ENCODE data around the gene BOK. TPM values are rescaled to one million over a fixed set of nuclear protein-coding genes. Genes with fewer than 3 reads are reported as not detected.

The BOK gene
- polyA plus RNA-seq, 3 donors = 0.05 TPM; not detected in 2

DNA sequence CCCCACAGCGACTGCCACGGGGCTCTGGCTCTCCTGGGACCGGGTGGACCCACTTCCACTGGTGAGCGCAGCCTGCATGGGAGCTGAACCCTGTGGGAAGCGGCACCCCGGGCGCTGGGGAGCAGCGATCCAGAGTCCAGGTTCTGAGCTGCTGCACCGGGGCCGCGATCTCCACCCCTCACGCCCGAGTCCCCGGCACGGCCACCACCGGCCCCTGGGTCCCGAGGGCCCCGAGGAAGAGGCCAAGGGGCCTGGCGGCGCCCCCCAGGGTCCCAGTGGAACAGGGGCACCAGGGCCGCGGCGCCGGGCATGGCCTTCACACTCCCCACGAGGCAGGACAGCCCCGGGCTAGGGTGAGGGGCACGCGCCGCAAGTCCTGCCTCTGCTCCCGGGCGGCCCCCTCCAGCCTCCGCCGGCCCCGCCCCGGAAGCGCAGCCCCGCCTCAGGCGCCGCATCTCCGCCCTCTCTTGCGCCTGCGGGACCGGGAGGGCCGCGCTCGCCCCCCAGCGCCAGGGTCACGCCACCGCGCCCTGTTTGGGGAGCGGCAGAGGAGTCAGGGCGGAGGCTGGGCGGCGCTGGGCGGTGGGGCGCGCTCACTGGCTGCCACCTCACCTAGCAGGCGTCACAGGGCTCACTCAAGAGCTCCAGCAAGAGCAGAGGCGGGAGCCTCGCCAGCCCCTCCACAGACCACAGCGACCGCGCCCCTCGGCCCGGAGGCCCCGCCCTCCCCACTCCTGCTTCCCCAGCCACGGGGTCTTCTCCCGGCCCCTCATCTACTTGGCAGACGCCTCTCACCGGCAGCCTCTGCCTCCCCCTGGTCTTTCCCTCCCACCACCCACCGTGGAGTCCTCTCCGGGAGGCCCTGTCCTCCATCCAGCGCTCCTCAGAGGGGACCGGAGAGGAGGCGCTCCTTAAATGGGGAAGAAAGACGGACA is 51.6 kb downstream of the BOK start:
- TF ChIP-seq, protein P1, sequence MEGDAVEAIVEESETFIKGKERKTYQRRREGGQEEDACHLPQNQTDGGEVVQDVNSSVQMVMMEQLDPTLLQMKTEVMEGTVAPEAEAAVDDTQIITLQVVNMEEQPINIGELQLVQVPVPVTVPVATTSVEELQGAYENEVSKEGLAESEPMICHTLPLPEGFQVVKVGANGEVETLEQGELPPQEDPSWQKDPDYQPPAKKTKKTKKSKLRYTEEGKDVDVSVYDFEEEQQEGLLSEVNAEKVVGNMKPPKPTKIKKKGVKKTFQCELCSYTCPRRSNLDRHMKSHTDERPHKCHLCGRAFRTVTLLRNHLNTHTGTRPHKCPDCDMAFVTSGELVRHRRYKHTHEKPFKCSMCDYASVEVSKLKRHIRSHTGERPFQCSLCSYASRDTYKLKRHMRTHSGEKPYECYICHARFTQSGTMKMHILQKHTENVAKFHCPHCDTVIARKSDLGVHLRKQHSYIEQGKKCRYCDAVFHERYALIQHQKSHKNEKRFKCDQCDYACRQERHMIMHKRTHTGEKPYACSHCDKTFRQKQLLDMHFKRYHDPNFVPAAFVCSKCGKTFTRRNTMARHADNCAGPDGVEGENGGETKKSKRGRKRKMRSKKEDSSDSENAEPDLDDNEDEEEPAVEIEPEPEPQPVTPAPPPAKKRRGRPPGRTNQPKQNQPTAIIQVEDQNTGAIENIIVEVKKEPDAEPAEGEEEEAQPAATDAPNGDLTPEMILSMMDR (IDR thresholded peaks at IDR 0.05) = peak; percentile 74
- H3K4me3 ChIP-seq (replicated peaks in 1 of 3; ENCODE audit: low read depth in 2 of 3, low read length in 3 of 3) = peak overlapping the region in 2 of 3 experiments; percentile 32 to 66
- no peaks in the 10 kb centered on the region for H3K79me2 ChIP-seq (ENCODE audit: insufficient read depth, low read length)
- Mint-ChIP-seq H3K27me3 (ENCODE audit: low read depth in 3 of 3) (peaks cover 6 to 9% (median 8%) of the 10 kb centered on the region in 3 donors), H3K4me3 (peak overlapping the region; percentile 69 to 80), H3K36me3 (peaks cover 55 to 65% of the 10 kb centered on the region in 2 donors), H3K27ac (peak overlapping the region in 4 of 7 donors; percentile 7 to 82 (median 20)), H3K9me3 (no peaks in the 10 kb centered on the region), H3K4me1 (peaks cover 13% of the 10 kb centered on the region)
- peaks cover 15% of the 10 kb centered on the region for H4K20me1 ChIP-seq (ENCODE audit: insufficient read depth, low read length)
- peaks cover 8 to 14% of the 10 kb centered on the region in 2 donors for H3K4me1 ChIP-seq (ENCODE audit: control insufficient read depth in 1 of 2, insufficient read depth in 2 of 2, low read length in 2 of 2)
- no peak overlapping the region for H3K27ac ChIP-seq (ENCODE audit: low read depth in 1 of 2, low read length in 2 of 2)
- WGBS (ENCODE audit: insufficient coverage) = 7% methylated on average over 74 of the region's 76 CpGs
- H3K36me3 ChIP-seq (replicated peaks in 1 of 2; ENCODE audit: control insufficient read depth in 1 of 2, insufficient read depth in 2 of 2, low read length in 2 of 2) = peaks cover 28 to 43% of the 10 kb centered on the region in 2 donors
- H3K9ac ChIP-seq (ENCODE audit: insufficient read depth, low read length, poor library complexity, severe bottlenecking) = peak overlapping the region; percentile 51
- no peaks in the 10 kb centered on the region for H3K9me3 ChIP-seq (replicated peaks in 1 of 2; ENCODE audit: control insufficient read depth in 1 of 2, insufficient read depth in 1 of 2, low read length in 2 of 2)
- peak overlapping the region; percentile 71 for H3K4me2 ChIP-seq (replicated peaks; ENCODE audit: extremely low read depth, low read length, poor library complexity, severe bottlenecking)
- H3K27me3 ChIP-seq (ENCODE audit: control insufficient read depth in 2 of 2, insufficient read depth in 2 of 2, low read length in 2 of 2) = no peaks in the 10 kb centered on the region
- H2AFZ ChIP-seq (ENCODE audit: insufficient read depth, low read depth, low read length, poor library complexity, severe bottlenecking) = peak overlapping the region; percentile 53
- intact Hi-C loops (cut with micrococcal nuclease) = no loop called here
- DNase-seq = peak; percentile 61 to 76 (median 62)

DNA sequence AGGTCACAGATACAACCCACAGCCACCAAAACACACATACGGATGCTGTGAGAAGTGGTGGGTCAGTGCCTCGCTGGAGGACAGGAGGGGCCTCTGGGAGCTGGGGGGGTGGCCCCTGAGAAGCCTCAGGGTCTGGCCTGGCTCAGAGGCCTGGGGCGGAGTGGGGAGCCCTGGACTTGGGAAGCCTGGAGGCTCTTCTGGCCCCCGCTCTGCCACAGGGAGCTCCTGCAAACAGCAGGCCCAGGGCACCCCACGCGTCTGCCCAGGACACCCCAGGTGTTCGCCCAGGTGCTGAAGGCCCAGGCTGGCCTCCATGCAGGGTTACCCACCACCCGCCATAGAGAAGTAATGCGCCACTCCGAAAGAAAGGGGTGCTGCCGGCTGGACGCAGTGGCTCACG is 52.5 kb downstream of the BOK start:
- H3K9me3 Mint-ChIP-seq = no peaks in the 10 kb centered on the region
- peaks cover 8 to 14% of the 10 kb centered on the region in 2 donors for H3K4me1 ChIP-seq (ENCODE audit: control insufficient read depth in 1 of 2, insufficient read depth in 2 of 2, low read length in 2 of 2)
- H3K4me3 Mint-ChIP-seq = peak overlapping the region in 1 of 2 donors; percentile 80
- no peak overlapping the region for H2AFZ ChIP-seq (ENCODE audit: insufficient read depth, low read depth, low read length, poor library complexity, severe bottlenecking)
- DNase-seq = no peak
- peaks cover 13% of the 10 kb centered on the region for H3K4me1 Mint-ChIP-seq
- intact Hi-C loops (cut with micrococcal nuclease) = no loop called here
- TF ChIP-seq, protein P1 (IDR thresholded peaks at IDR 0.05) = no peak
- peak overlapping the region in 1 of 7 donors; percentile 13 for H3K27ac Mint-ChIP-seq
- 100% methylated on average over 10 of the region's 13 CpGs for whole genome bisulfite sequencing (ENCODE audit: insufficient coverage)
- H3K36me3 ChIP-seq (replicated peaks in 1 of 2; ENCODE audit: control insufficient read depth in 1 of 2, insufficient read depth in 2 of 2, low read length in 2 of 2) = peaks cover 18 to 34% of the 10 kb centered on the region in 2 donors
- no peaks in the 10 kb centered on the region for H3K9me3 ChIP-seq (replicated peaks in 1 of 2; ENCODE audit: control insufficient read depth in 1 of 2, insufficient read depth in 1 of 2, low read length in 2 of 2)
- H4K20me1 ChIP-seq (ENCODE audit: insufficient read depth, low read length) = peaks cover 15% of the 10 kb centered on the region
- H3K4me3 ChIP-seq (replicated peaks in 1 of 3; ENCODE audit: low read depth in 2 of 3, low read length in 3 of 3) = no peak overlapping the region
- H3K4me2 ChIP-seq (replicated peaks; ENCODE audit: extremely low read depth, low read length, poor library complexity, severe bottlenecking) = no peak overlapping the region
- H3K9ac ChIP-seq (ENCODE audit: insufficient read depth, low read length, poor library complexity, severe bottlenecking) = no peak overlapping the region
- H3K79me2 ChIP-seq (ENCODE audit: insufficient read depth, low read length) = no peaks in the 10 kb centered on the region
- peaks cover 6 to 9% (median 8%) of the 10 kb centered on the region in 3 donors for H3K27me3 Mint-ChIP-seq (ENCODE audit: low read depth in 3 of 3)
- H3K36me3 Mint-ChIP-seq = peaks cover 55 to 64% of the 10 kb centered on the region in 2 donors
- H3K27me3 ChIP-seq (ENCODE audit: control insufficient read depth in 2 of 2, insufficient read depth in 2 of 2, low read length in 2 of 2) = no peaks in the 10 kb centered on the region
- no peak overlapping the region for H3K27ac ChIP-seq (ENCODE audit: low read depth in 1 of 2, low read length in 2 of 2)
